HFFc6 (cell line): ENCODE results near the gene CXCL6. TPM values are rescaled to one million over a fixed set of nuclear protein-coding genes. Genes with fewer than 3 reads are reported as not detected.
A peak's percentile ranks its signal among the peaks of the same experiment; 100 is the strongest.

ENCODE experiments used
- DNase-seq: peaks from one replicate; pipeline ENCODE4 v3.0.0-alpha.2; 2018
- H3K27ac Mint-ChIP-seq: 2 replicates; pipeline ENCODE4 v1.8.0; 2020; ENCODE audit warnings: mild to moderate bottlenecking, mixed read lengths
- H3K27me3 Mint-ChIP-seq: 2 replicates; pipeline ENCODE4 v1.8.0; 2021; ENCODE audit warnings: mild to moderate bottlenecking, moderate library complexity, mixed read lengths; ENCODE audit not compliant: insufficient read depth
- H3K36me3 Mint-ChIP-seq: 2 replicates; pipeline ENCODE4 v1.8.0; 2021; ENCODE audit warnings: low read depth, mixed read lengths
- H3K4me1 Mint-ChIP-seq: 2 replicates; pipeline ENCODE4 v1.8.0; 2020; ENCODE audit warnings: low read depth, mixed read lengths
- H3K4me3 Mint-ChIP-seq: 2 replicates; pipeline ENCODE4 v1.8.0; 2020; ENCODE audit warnings: mild to moderate bottlenecking, moderate library complexity, mixed read lengths
- H3K9me3 Mint-ChIP-seq: 2 replicates; pipeline ENCODE4 v1.8.0; 2020; ENCODE audit warnings: mild to moderate bottlenecking, mixed read lengths
- CTCF ChIP-seq: fragments of 200-600 bp; sonication (generic); IDR thresholded peaks from 2 replicates; pipeline ENCODE4 v1.5.0; 2021; ENCODE audit warnings: antibody characterized with exemption, mild to moderate bottlenecking
- total RNA-seq, 6 experiments: library from RNA; stranded (reverse); fragmentation: NEBNext Ultra II Directional; extraction: Animal tissue kit (Norgen Biotek cat#: 25700); gene quantifications; 2 replicates in 1 of 6; 3 replicates in 5 of 6; pipeline ENCODE4 v1.2.3, GENCODE V29; 2021

CXCL6 gene
- total RNA-seq, 6 experiments from 2014 or later, result 0.12 to 0.24 TPM; not detected in 4

- H3K4me1 Mint-ChIP-seq, result peaks cover 37% of the 10 kb centered on the region
- H3K9me3 Mint-ChIP-seq, result no peaks in the 10 kb centered on the region
- no peak overlapping the region for H3K4me3 Mint-ChIP-seq
- no peaks in the 10 kb centered on the region for H3K36me3 Mint-ChIP-seq
- no peak overlapping the region for H3K27ac Mint-ChIP-seq
- TF ChIP-seq CTCF, result no peak
- no peak for DNase-seq
- H3K27me3 Mint-ChIP-seq, result peaks cover 2% of the 10 kb centered on the region; the same call in 1 of the 2 replicates
Measured at GRCh38 chr4:73865431-73866096, 29.1 kb downstream of the CXCL6 start.

- Mint-ChIP-seq H3K9me3 (no peaks in the 10 kb centered on the region), H3K27me3 (peaks cover 2% of the 10 kb centered on the region; the same call in 1 of the 2 replicates), H3K4me1 (peaks cover 43% of the 10 kb centered on the region), H3K4me3 (no peak overlapping the region), H3K36me3 (no peaks in the 10 kb centered on the region), H3K27ac (no peak overlapping the region)
- no peak for TF ChIP-seq CTCF
- no peak for DNase-seq
Measured at GRCh38 chr4:73866246-73866645, 29.8 kb downstream of the CXCL6 start.

- H3K4me3 Mint-ChIP-seq, result 0 out of 2 replicates have a peak overlapping the region, but pooled peaks have one; percentile 88
- H3K27ac Mint-ChIP-seq, result no peak overlapping the region
- no peaks in the 10 kb centered on the region for H3K36me3 Mint-ChIP-seq
- no peak for DNase-seq
- H3K4me1 Mint-ChIP-seq, result peaks cover 33% of the 10 kb centered on the region
- TF ChIP-seq CTCF, result no peak
- H3K27me3 Mint-ChIP-seq, result peaks cover 2% of the 10 kb centered on the region; the same call in 1 of the 2 replicates
- no peaks in the 10 kb centered on the region for H3K9me3 Mint-ChIP-seq
Measured at GRCh38 chr4:73867783-73868182, 31.3 kb downstream of the CXCL6 start.

- TF ChIP-seq CTCF, result no peak
- H3K27me3 Mint-ChIP-seq, result peaks cover 2% of the 10 kb centered on the region; the same call in 1 of the 2 replicates
- no peaks in the 10 kb centered on the region for H3K36me3 Mint-ChIP-seq
- H3K9me3 Mint-ChIP-seq, result no peaks in the 10 kb centered on the region
- H3K4me1 Mint-ChIP-seq, result peaks cover 33% of the 10 kb centered on the region
- DNase-seq, result no peak
- peak overlapping the region; percentile 88 for H3K4me3 Mint-ChIP-seq
- peak overlapping the region; percentile 26; the same call in 1 of the 2 replicates for H3K27ac Mint-ChIP-seq
Measured at GRCh38 chr4:73868206-73869129, 32.0 kb downstream of the CXCL6 start.

GRCh38 chr4:73869130-73870055 lies 32.9 kb downstream of the CXCL6 start, which contains the start of gene CXCL1:
Gene CXCL1, plus strand, starts transcription at chr4:73869393. Its CDS starts 78 bp downstream, at chr4:73869471.
- peak; percentile 20; the same call in 1 of the 2 replicates for TF ChIP-seq CTCF
- no peak for DNase-seq
- no peaks in the 10 kb centered on the region; the same call in 1 of the 2 replicates for H3K36me3 Mint-ChIP-seq
- H3K27ac Mint-ChIP-seq, result peak within 1 kb of the TSS; percentile 26; the same call in 1 of the 2 replicates
- H3K27me3 Mint-ChIP-seq, result peaks cover 2% of the 10 kb centered on the region; the same call in 1 of the 2 replicates
- peaks cover 33% of the 10 kb centered on the region for H3K4me1 Mint-ChIP-seq
- H3K4me3 Mint-ChIP-seq, result peak within 1 kb of the TSS; percentile 88
- H3K9me3 Mint-ChIP-seq, result no peaks in the 10 kb centered on the region
